Measurements from ENCODE around the gene ENAH.
"Not testable (repeated sequence)": the region's sequence is repeated elsewhere in the genome, so short reads cannot be mapped to it uniquely, and the experiment has no call there.

ENAH gene

GRCh38 chr1:225642177-225642576, 10.7 kb downstream of the ENAH start:
- H3K4me1 ChIP-seq (ENCODE audit: control insufficient read depth, insufficient read depth, low read length): peaks cover under 1% of the 10 kb centered on the region; the same call in 1 of the 2 replicates
- H3K9ac ChIP-seq (ENCODE audit: low read depth, low read length): no peak overlapping the region
- no peaks in the 10 kb centered on the region for H3K27me3 ChIP-seq (ENCODE audit: control insufficient read depth, insufficient read depth, low read length)
- H3K36me3 ChIP-seq (ENCODE audit: control insufficient read depth, insufficient read depth, low read length): peaks cover 46% of the 10 kb centered on the region
- no peaks in the 10 kb centered on the region for H3K9me3 ChIP-seq (ENCODE audit: control insufficient read depth, insufficient read depth, low read length)
- no peak overlapping the region for H3K27ac ChIP-seq (ENCODE audit: low read depth, low read length)
- no peak overlapping the region for H3K4me3 ChIP-seq (ENCODE audit: low read depth, low read length)

GRCh38 chr1:225638853-225639252, 14.1 kb downstream of the ENAH start:
- Histone ChIP-seq H3K9ac (ENCODE audit: low read depth, low read length) (no peak overlapping the region), H3K27me3 (ENCODE audit: control insufficient read depth, insufficient read depth, low read length) (no peaks in the 10 kb centered on the region), H3K27ac (ENCODE audit: low read depth, low read length) (no peak overlapping the region), H3K4me1 (ENCODE audit: control insufficient read depth, insufficient read depth, low read length) (no peaks in the 10 kb centered on the region), H3K36me3 (ENCODE audit: control insufficient read depth, insufficient read depth, low read length) (peaks cover 44% of the 10 kb centered on the region), H3K9me3 (ENCODE audit: control insufficient read depth, insufficient read depth, low read length) (no peaks in the 10 kb centered on the region), H3K4me3 (ENCODE audit: low read depth, low read length) (no peak overlapping the region)

- Histone ChIP-seq H3K9ac (ENCODE audit: low read depth, low read length) (no peak overlapping the region), H3K27me3 (ENCODE audit: control insufficient read depth, insufficient read depth, low read length) (no peaks in the 10 kb centered on the region), H3K4me1 (ENCODE audit: control insufficient read depth, insufficient read depth, low read length) (no peaks in the 10 kb centered on the region), H3K4me3 (ENCODE audit: low read depth, low read length) (no peak overlapping the region), H3K9me3 (ENCODE audit: control insufficient read depth, insufficient read depth, low read length) (no peaks in the 10 kb centered on the region), H3K36me3 (ENCODE audit: control insufficient read depth, insufficient read depth, low read length) (peaks cover 35% of the 10 kb centered on the region), H3K27ac (ENCODE audit: low read depth, low read length) (no peak overlapping the region)
Observed at GRCh38 chr1:225637651-225638199, 15.2 kb downstream of the ENAH start.

GRCh38 chr1:225636992-225637391, 15.9 kb downstream of the ENAH start:
- not testable (repeated sequence) for H3K9me3 ChIP-seq (ENCODE audit: control insufficient read depth, insufficient read depth, low read length); H3K27ac ChIP-seq (ENCODE audit: low read depth, low read length); H3K4me3 ChIP-seq (ENCODE audit: low read depth, low read length); H3K27me3 ChIP-seq (ENCODE audit: control insufficient read depth, insufficient read depth, low read length); H3K4me1 ChIP-seq (ENCODE audit: control insufficient read depth, insufficient read depth, low read length); H3K9ac ChIP-seq (ENCODE audit: low read depth, low read length)
- peaks cover 28% of the 10 kb centered on the region for H3K36me3 ChIP-seq (ENCODE audit: control insufficient read depth, insufficient read depth, low read length)

GRCh38 chr1:225635649-225636048, 17.3 kb downstream of the ENAH start:
- no peaks in the 10 kb centered on the region for H3K27me3 ChIP-seq (ENCODE audit: control insufficient read depth, insufficient read depth, low read length)
- peaks cover 22% of the 10 kb centered on the region for H3K36me3 ChIP-seq (ENCODE audit: control insufficient read depth, insufficient read depth, low read length)
- no peak overlapping the region for H3K4me3 ChIP-seq (ENCODE audit: low read depth, low read length)
- H3K9me3 ChIP-seq (ENCODE audit: control insufficient read depth, insufficient read depth, low read length): no peaks in the 10 kb centered on the region
- no peak overlapping the region for H3K9ac ChIP-seq (ENCODE audit: low read depth, low read length)
- H3K4me1 ChIP-seq (ENCODE audit: control insufficient read depth, insufficient read depth, low read length): peaks cover 14% of the 10 kb centered on the region; the same call in 1 of the 2 replicates
- H3K27ac ChIP-seq (ENCODE audit: low read depth, low read length): peak overlapping the region; percentile 4

- H3K4me3 ChIP-seq (ENCODE audit: low read depth, low read length); H3K36me3 ChIP-seq (ENCODE audit: control insufficient read depth, insufficient read depth, low read length); H3K27ac ChIP-seq (ENCODE audit: low read depth, low read length); H3K9ac ChIP-seq (ENCODE audit: low read depth, low read length); H3K27me3 ChIP-seq (ENCODE audit: control insufficient read depth, insufficient read depth, low read length); H3K9me3 ChIP-seq (ENCODE audit: control insufficient read depth, insufficient read depth, low read length): not testable (repeated sequence)
- H3K4me1 ChIP-seq (ENCODE audit: control insufficient read depth, insufficient read depth, low read length): peaks cover 20% of the 10 kb centered on the region; the same call in 1 of the 2 replicates
Observed at GRCh38 chr1:225632836-225633235, 20.1 kb downstream of the ENAH start.

- Histone ChIP-seq H3K36me3 (ENCODE audit: control insufficient read depth, insufficient read depth, low read length) (0 out of 2 replicates have a peak, but pooled peaks cover 1% of the 10 kb centered on the region), H3K27ac (ENCODE audit: low read depth, low read length) (no peak overlapping the region), H3K4me1 (ENCODE audit: control insufficient read depth, insufficient read depth, low read length) (peaks cover 33% of the 10 kb centered on the region), H3K9ac (ENCODE audit: low read depth, low read length) (no peak overlapping the region; the same call in 1 of the 2 replicates), H3K27me3 (ENCODE audit: control insufficient read depth, insufficient read depth, low read length) (no peaks in the 10 kb centered on the region), H3K9me3 (ENCODE audit: control insufficient read depth, insufficient read depth, low read length) (no peaks in the 10 kb centered on the region), H3K4me3 (ENCODE audit: low read depth, low read length) (no peak overlapping the region)
Observed at GRCh38 chr1:225631021-225631663, 21.8 kb downstream of the ENAH start.

GRCh38 chr1:225629483-225629882, 23.4 kb downstream of the ENAH start:
- Histone ChIP-seq H3K9ac (ENCODE audit: low read depth, low read length) (no peak overlapping the region), H3K4me1 (ENCODE audit: control insufficient read depth, insufficient read depth, low read length) (peaks cover 39% of the 10 kb centered on the region), H3K27me3 (ENCODE audit: control insufficient read depth, insufficient read depth, low read length) (no peaks in the 10 kb centered on the region), H3K36me3 (ENCODE audit: control insufficient read depth, insufficient read depth, low read length) (0 out of 2 replicates have a peak, but pooled peaks cover 14% of the 10 kb centered on the region), H3K4me3 (ENCODE audit: low read depth, low read length) (no peak overlapping the region), H3K9me3 (ENCODE audit: control insufficient read depth, insufficient read depth, low read length) (no peaks in the 10 kb centered on the region), H3K27ac (ENCODE audit: low read depth, low read length) (no peak overlapping the region)

GRCh38 chr1:225628794-225629193, 24.1 kb downstream of the ENAH start:
- not testable (repeated sequence) for H3K9ac ChIP-seq (ENCODE audit: low read depth, low read length); H3K4me3 ChIP-seq (ENCODE audit: low read depth, low read length); H3K9me3 ChIP-seq (ENCODE audit: control insufficient read depth, insufficient read depth, low read length); H3K27me3 ChIP-seq (ENCODE audit: control insufficient read depth, insufficient read depth, low read length); H3K27ac ChIP-seq (ENCODE audit: low read depth, low read length)
- Histone ChIP-seq H3K4me1 (ENCODE audit: control insufficient read depth, insufficient read depth, low read length) (peaks cover 39% of the 10 kb centered on the region), H3K36me3 (ENCODE audit: control insufficient read depth, insufficient read depth, low read length) (0 out of 2 replicates have a peak, but pooled peaks cover 14% of the 10 kb centered on the region)

- Histone ChIP-seq H3K27ac (ENCODE audit: low read depth, low read length) (peak overlapping the region; percentile 55), H3K9me3 (ENCODE audit: control insufficient read depth, insufficient read depth, low read length) (no peaks in the 10 kb centered on the region), H3K4me1 (ENCODE audit: control insufficient read depth, insufficient read depth, low read length) (peaks cover 36% of the 10 kb centered on the region), H3K36me3 (ENCODE audit: control insufficient read depth, insufficient read depth, low read length) (peaks cover 18% of the 10 kb centered on the region; the same call in 1 of the 2 replicates), H3K27me3 (ENCODE audit: control insufficient read depth, insufficient read depth, low read length) (no peaks in the 10 kb centered on the region), H3K4me3 (ENCODE audit: low read depth, low read length) (no peak overlapping the region), H3K9ac (ENCODE audit: low read depth, low read length) (no peak overlapping the region)
Observed at GRCh38 chr1:225627304-225627947, 25.5 kb downstream of the ENAH start.

GRCh38 chr1:225626698-225627097, 26.2 kb downstream of the ENAH start:
- peaks cover 33% of the 10 kb centered on the region for H3K4me1 ChIP-seq (ENCODE audit: control insufficient read depth, insufficient read depth, low read length)
- H3K4me3 ChIP-seq (ENCODE audit: low read depth, low read length): no peak overlapping the region
- no peak overlapping the region for H3K27ac ChIP-seq (ENCODE audit: low read depth, low read length)
- H3K9me3 ChIP-seq (ENCODE audit: control insufficient read depth, insufficient read depth, low read length): no peaks in the 10 kb centered on the region
- H3K27me3 ChIP-seq (ENCODE audit: control insufficient read depth, insufficient read depth, low read length): no peaks in the 10 kb centered on the region
- H3K9ac ChIP-seq (ENCODE audit: low read depth, low read length): no peak overlapping the region
- H3K36me3 ChIP-seq (ENCODE audit: control insufficient read depth, insufficient read depth, low read length): peaks cover 20% of the 10 kb centered on the region; the same call in 1 of the 2 replicates
